ENCODE measurements around the gene P4HA3. TPM values are rescaled to one million over a fixed set of nuclear protein-coding genes. Genes with fewer than 3 reads are reported as not detected.

The P4HA3 gene
- total RNA-seq, 1 experiment from 2014 or later, result 0.91 TPM

GRCh38 chr11:74321487-74322188 lies 10.2 kb upstream of the P4HA3 start (continued):
- TF ChIP-seq REST (IDR thresholded peaks at IDR 0.05; ENCODE audit: low read depth) (no peak), SIN3A (IDR thresholded peaks at IDR 0.05; ENCODE audit: low read depth) (no peak)

DNA sequence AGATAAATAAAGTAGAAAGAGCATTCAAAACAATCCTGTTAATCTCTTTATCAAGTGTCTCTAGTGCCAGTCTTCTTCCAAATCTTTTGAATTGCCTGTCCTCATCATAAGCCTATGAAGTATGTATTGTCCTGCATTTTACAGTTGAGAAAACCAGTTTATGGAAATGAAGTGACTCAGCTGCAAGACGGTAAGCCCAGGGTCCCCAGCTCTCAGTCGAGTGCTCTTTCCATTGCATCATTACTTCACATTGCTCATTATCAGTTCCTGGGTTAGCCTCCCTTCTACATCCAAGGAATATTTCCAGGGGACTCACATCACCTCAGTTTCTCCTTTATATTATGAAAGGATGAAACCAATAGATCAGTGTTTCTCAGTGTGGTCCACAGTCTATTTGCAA lies 9.1 kb upstream of the P4HA3 start:
- CTCF ChIA-PET, result interaction anchor here (1.3 to 1.4 kb wide), 2 partner anchors 12 to 129 kb away, joined by 6 to 7 read pairs; no protein-coding TSS in a partner anchor
- RAD21 ChIA-PET (ENCODE audit: low non-redundant PET in 1 of 2, low total read pairs in 2 of 2, uncharacterized antibody in 2 of 2, unreplicated experiment in 2 of 2), result no interaction called here
- no peaks in the 10 kb centered on the region for H3K36me3 ChIP-seq (ENCODE audit: control insufficient read depth in 1 of 2, insufficient read depth in 2 of 2, low read length in 2 of 2)
- H3K9ac ChIP-seq (ENCODE audit: low read length), result no peak overlapping the region
- H3K79me2 ChIP-seq (ENCODE audit: insufficient read depth, low read length), result no peaks in the 10 kb centered on the region
- no peak overlapping the region for H3K27ac ChIP-seq (ENCODE audit: low read depth, low read length)
- no peaks in the 10 kb centered on the region for H3K4me1 ChIP-seq (ENCODE audit: control insufficient read depth in 1 of 2, insufficient read depth in 2 of 2, low read length in 2 of 2)
- H3K9me3 ChIP-seq (ENCODE audit: control insufficient read depth in 1 of 2, insufficient read depth in 1 of 2, low read depth in 1 of 2, low read length in 2 of 2), result no peaks in the 10 kb centered on the region
- TF ChIP-seq ELF1 (IDR thresholded peaks at IDR 0.05; ENCODE audit: borderline replicate concordance, low read depth) (no peak), POLR2A (IDR thresholded peaks at IDR 0.05; ENCODE audit: borderline replicate concordance, extremely low read depth, insufficient read depth, insufficient read length) (no peak), TCF7L2 (IDR thresholded peaks at IDR 0.05; ENCODE audit: borderline replicate concordance, extremely low read depth, insufficient read depth, insufficient read length) (no peak), MAX (IDR thresholded peaks at IDR 0.05) (no peak), EGR1 (IDR thresholded peaks at IDR 0.05; ENCODE audit: low read depth) (no peak), REST (IDR thresholded peaks at IDR 0.05; ENCODE audit: low read depth) (no peak), SRF (IDR thresholded peaks at IDR 0.05; ENCODE audit: low read depth) (no peak), SP1 (IDR thresholded peaks at IDR 0.05; ENCODE audit: low read depth) (no peak), FOSL1 (IDR thresholded peaks at IDR 0.05; ENCODE audit: low read depth) (no peak), JUND (IDR thresholded peaks at IDR 0.05) (no peak), YY1 (IDR thresholded peaks at IDR 0.05; ENCODE audit: extremely low read depth, insufficient replicate concordance, low read depth, low read length) (no peak), RAD21 (IDR thresholded peaks at IDR 0.05; ENCODE audit: low read depth) (no peak), CBX3 (IDR thresholded peaks at IDR 0.05; ENCODE audit: low read depth) (no peak), ZNF274 (IDR thresholded peaks at IDR 0.05; ENCODE audit: low read depth, low read length) (no peak), SIN3A (IDR thresholded peaks at IDR 0.05; ENCODE audit: low read depth) (no peak), ZFX (IDR thresholded peaks at IDR 0.05) (no peak), EZH2phosphoT487 (IDR thresholded peaks at IDR 0.05; ENCODE audit: borderline replicate concordance) (no peak), CEBPB (IDR thresholded peaks at IDR 0.05; ENCODE audit: low read depth) (no peak)
- TF ChIP-seq, protein P1, sequence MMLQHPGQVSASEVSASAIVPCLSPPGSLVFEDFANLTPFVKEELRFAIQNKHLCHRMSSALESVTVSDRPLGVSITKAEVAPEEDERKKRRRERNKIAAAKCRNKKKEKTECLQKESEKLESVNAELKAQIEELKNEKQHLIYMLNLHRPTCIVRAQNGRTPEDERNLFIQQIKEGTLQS (IDR thresholded peaks at IDR 0.05), result no peak
- no peak overlapping the region for H3K4me2 ChIP-seq (ENCODE audit: low read length)
- no peak overlapping the region for H3K4me3 ChIP-seq (replicated peaks in 1 of 2; ENCODE audit: low read depth in 1 of 2, low read length in 2 of 2)
- H4K20me1 ChIP-seq (ENCODE audit: insufficient read depth), result no peaks in the 10 kb centered on the region
- DNase-seq (ENCODE audit: low read depth, low spot score) (no peak), ATAC-seq (no peak)
- intact Hi-C loops (cut with micrococcal nuclease), result no loop called here
- no peaks in the 10 kb centered on the region for H3K27me3 ChIP-seq (ENCODE audit: insufficient read depth, low read length)
- H2AFZ ChIP-seq (ENCODE audit: low read depth, low read length, poor library complexity, severe bottlenecking), result no peak overlapping the region
- no peaks in the 10 kb centered on the region; the same call in 1 of the 2 replicates for H3K9me2 ChIP-seq (ENCODE audit: insufficient read depth)
- POLR2A ChIA-PET, result no interaction called here
- no TSS peak for BruUV-seq (replicated peaks)
